ENCODE data around the gene ADRA2B. TPM values are rescaled to one million over a fixed set of nuclear protein-coding genes. Genes with fewer than 3 reads are reported as not detected.

ADRA2B gene
- total RNA-seq, 1 experiment from 2014 or later: 4.7 TPM

GRCh38 chr2:96105994-96106715 is 10.2 kb downstream of the ADRA2B start:
- DNase-seq (ENCODE audit: low spot score) (no peak), ATAC-seq (no peak)
- no peak overlapping the region for H3K27ac Mint-ChIP-seq
- no peaks in the 10 kb centered on the region; the same call in 1 of the 2 replicates for H3K27me3 Mint-ChIP-seq (ENCODE audit: low read depth)
- peaks cover 4% of the 10 kb centered on the region; the same call in 1 of the 2 replicates for H3K36me3 Mint-ChIP-seq
- ChIA-PET CTCF (no interaction called here), POLR2A (no interaction called here)
- TF ChIP-seq ETV6 (CRISPR knock-in tag; IDR thresholded peaks at IDR 0.05): no peak
- TF ChIP-seq NR1H2 (CRISPR knock-in tag; IDR thresholded peaks at IDR 0.05): no peak
- TF ChIP-seq, protein P1, sequence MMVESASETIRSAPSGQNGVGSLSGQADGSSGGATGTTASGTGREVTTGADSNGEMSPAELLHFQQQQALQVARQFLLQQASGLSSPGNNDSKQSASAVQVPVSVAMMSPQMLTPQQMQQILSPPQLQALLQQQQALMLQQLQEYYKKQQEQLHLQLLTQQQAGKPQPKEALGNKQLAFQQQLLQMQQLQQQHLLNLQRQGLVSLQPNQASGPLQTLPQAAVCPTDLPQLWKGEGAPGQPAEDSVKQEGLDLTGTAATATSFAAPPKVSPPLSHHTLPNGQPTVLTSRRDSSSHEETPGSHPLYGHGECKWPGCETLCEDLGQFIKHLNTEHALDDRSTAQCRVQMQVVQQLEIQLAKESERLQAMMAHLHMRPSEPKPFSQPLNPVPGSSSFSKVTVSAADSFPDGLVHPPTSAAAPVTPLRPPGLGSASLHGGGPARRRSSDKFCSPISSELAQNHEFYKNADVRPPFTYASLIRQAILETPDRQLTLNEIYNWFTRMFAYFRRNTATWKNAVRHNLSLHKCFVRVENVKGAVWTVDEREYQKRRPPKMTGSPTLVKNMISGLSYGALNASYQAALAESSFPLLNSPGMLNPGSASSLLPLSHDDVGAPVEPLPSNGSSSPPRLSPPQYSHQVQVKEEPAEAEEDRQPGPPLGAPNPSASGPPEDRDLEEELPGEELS (CRISPR knock-in tag; IDR thresholded peaks at IDR 0.05): no peak
- no peak for TF ChIP-seq USF1 (CRISPR knock-in tag; IDR thresholded peaks at IDR 0.05)
- TF ChIP-seq, protein P2, sequence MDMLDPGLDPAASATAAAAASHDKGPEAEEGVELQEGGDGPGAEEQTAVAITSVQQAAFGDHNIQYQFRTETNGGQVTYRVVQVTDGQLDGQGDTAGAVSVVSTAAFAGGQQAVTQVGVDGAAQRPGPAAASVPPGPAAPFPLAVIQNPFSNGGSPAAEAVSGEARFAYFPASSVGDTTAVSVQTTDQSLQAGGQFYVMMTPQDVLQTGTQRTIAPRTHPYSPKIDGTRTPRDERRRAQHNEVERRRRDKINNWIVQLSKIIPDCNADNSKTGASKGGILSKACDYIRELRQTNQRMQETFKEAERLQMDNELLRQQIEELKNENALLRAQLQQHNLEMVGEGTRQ (CRISPR knock-in tag; IDR thresholded peaks at IDR 0.05): no peak
- TF ChIP-seq GTF2I (CRISPR knock-in tag; conservative IDR thresholded peaks at IDR 0.05): no peak
- TF ChIP-seq, protein P3, sequence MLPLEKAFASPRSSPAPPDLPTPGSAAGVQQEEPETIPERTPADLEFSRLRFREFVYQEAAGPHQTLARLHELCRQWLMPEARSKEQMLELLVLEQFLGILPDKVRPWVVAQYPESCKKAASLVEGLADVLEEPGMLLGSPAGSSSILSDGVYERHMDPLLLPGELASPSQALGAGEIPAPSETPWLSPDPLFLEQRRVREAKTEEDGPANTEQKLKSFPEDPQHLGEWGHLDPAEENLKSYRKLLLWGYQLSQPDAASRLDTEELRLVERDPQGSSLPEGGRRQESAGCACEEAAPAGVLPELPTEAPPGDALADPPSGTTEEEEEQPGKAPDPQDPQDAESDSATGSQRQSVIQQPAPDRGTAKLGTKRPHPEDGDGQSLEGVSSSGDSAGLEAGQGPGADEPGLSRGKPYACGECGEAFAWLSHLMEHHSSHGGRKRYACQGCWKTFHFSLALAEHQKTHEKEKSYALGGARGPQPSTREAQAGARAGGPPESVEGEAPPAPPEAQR (CRISPR knock-in tag; IDR thresholded peaks at IDR 0.05): no peak
- TF ChIP-seq EMX1 (CRISPR knock-in tag; IDR thresholded peaks at IDR 0.05): no peak
- no peak for TF ChIP-seq ESRRA (CRISPR knock-in tag; IDR thresholded peaks at IDR 0.05; ENCODE audit: borderline replicate concordance)
- TF ChIP-seq, protein P4, sequence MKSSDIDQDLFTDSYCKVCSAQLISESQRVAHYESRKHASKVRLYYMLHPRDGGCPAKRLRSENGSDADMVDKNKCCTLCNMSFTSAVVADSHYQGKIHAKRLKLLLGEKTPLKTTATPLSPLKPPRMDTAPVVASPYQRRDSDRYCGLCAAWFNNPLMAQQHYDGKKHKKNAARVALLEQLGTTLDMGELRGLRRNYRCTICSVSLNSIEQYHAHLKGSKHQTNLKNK (CRISPR knock-in tag; IDR thresholded peaks at IDR 0.05): no peak
- no peak for TF ChIP-seq ZNF317 (CRISPR knock-in tag; IDR thresholded peaks at IDR 0.05; ENCODE audit: borderline replicate concordance, low read depth)
- no peak for TF ChIP-seq NR3C1 (CRISPR knock-in tag; conservative IDR thresholded peaks at IDR 0.05; ENCODE audit: low read depth)
- TF ChIP-seq ZNF396 (CRISPR knock-in tag; IDR thresholded peaks at IDR 0.05; ENCODE audit: borderline replicate concordance): no peak
- TF ChIP-seq, protein P5, sequence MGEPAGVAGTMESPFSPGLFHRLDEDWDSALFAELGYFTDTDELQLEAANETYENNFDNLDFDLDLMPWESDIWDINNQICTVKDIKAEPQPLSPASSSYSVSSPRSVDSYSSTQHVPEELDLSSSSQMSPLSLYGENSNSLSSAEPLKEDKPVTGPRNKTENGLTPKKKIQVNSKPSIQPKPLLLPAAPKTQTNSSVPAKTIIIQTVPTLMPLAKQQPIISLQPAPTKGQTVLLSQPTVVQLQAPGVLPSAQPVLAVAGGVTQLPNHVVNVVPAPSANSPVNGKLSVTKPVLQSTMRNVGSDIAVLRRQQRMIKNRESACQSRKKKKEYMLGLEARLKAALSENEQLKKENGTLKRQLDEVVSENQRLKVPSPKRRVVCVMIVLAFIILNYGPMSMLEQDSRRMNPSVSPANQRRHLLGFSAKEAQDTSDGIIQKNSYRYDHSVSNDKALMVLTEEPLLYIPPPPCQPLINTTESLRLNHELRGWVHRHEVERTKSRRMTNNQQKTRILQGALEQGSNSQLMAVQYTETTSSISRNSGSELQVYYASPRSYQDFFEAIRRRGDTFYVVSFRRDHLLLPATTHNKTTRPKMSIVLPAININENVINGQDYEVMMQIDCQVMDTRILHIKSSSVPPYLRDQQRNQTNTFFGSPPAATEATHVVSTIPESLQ (CRISPR knock-in tag; IDR thresholded peaks at IDR 0.05): no peak
- no peak for TF ChIP-seq STAT6 (CRISPR knock-in tag; conservative IDR thresholded peaks at IDR 0.05; ENCODE audit: low read depth)
- no peak overlapping the region for H3K4me3 Mint-ChIP-seq
- H3K4me1 Mint-ChIP-seq: peaks cover 26% of the 10 kb centered on the region
- H3K9me3 Mint-ChIP-seq: peaks cover 11% of the 10 kb centered on the region

Measured in WTC11 (cell line).